HepG2 (cell line): ENCODE measurements around the gene THSD8. TPM values are rescaled to one million over a fixed set of nuclear protein-coding genes. Genes with fewer than 3 reads are reported as not detected.
A peak's percentile ranks its signal among the peaks of the same experiment; 100 is the strongest.

Experiments used
- ARID4A ChIP-seq: sonication (generic); formaldehyde crosslinking; IDR thresholded peaks from 2 replicates; pipeline ENCODE4 v1.5.0; 2020; ENCODE audit warnings: mild to moderate bottlenecking, missing genetic modification reagents, borderline replicate concordance
- ASH2L ChIP-seq: fragments of 300-600, 200-600 bp; sonication (generic); IDR thresholded peaks from 2 replicates; pipeline ENCODE4 v1.7.0; 2017; ENCODE audit warnings: low read depth, mild to moderate bottlenecking, moderate library complexity, mixed read lengths, low read length; ENCODE audit not compliant: insufficient read length
- BCL3 ChIP-seq: sonication (generic); formaldehyde crosslinking; IDR thresholded peaks from 2 replicates; pipeline ENCODE4 v1.5.1; 2020; ENCODE audit warnings: mild to moderate bottlenecking, missing genetic modification reagents, moderate library complexity
- CENPT ChIP-seq: sonication (generic); formaldehyde crosslinking; IDR thresholded peaks from 2 replicates; pipeline ENCODE4 v1.8.0; 2022; ENCODE audit warnings: low read depth, mild to moderate bottlenecking, moderate library complexity, missing genetic modification reagents
- ETS1 ChIP-seq: sonication (generic); formaldehyde crosslinking; IDR thresholded peaks from 2 replicates; pipeline ENCODE4 v1.4.0; 2020; ENCODE audit warnings: missing genetic modification reagents
- EZH2 ChIP-seq: conservative IDR thresholded peaks from 2 replicates; pipeline ENCODE4 v1.6.1; 2012; ENCODE audit warnings: mild to moderate bottlenecking, low read depth, low read length, moderate library complexity
- HBP1 ChIP-seq: IDR thresholded peaks from 2 replicates; pipeline ENCODE4 v1.6.1; 2016; ENCODE audit warnings: low read depth, control low read depth
- NFE2 ChIP-seq: sonication (generic); formaldehyde crosslinking; IDR thresholded peaks from 2 replicates; pipeline ENCODE4 v1.4.0; 2020; ENCODE audit warnings: missing genetic modification reagents
- PPARG ChIP-seq: conservative IDR thresholded peaks from 2 replicates; pipeline ENCODE4 v1.6.1; 2016; ENCODE audit warnings: missing biosample characterization, missing genetic modification reagents
- SP4 ChIP-seq: sonication (generic); formaldehyde crosslinking; IDR thresholded peaks from 2 replicates; pipeline ENCODE4 v1.8.1; 2023; ENCODE audit warnings: mild to moderate bottlenecking, missing genetic modification reagents
- ZKSCAN5 ChIP-seq: sonication (generic); formaldehyde crosslinking; IDR thresholded peaks from 2 replicates; pipeline ENCODE4 v1.5.1; 2020; ENCODE audit warnings: mild to moderate bottlenecking, missing genetic modification reagents
- ZNF709 ChIP-seq: sonication (generic); formaldehyde crosslinking; IDR thresholded peaks from 2 replicates; pipeline ENCODE4 v1.5.0; 2020; ENCODE audit warnings: mild to moderate bottlenecking, missing genetic modification reagents
- ZSCAN25 ChIP-seq: sonication (generic); formaldehyde crosslinking; IDR thresholded peaks from 2 replicates; pipeline ENCODE4 v1.8.0; 2022; ENCODE audit warnings: mild to moderate bottlenecking, missing genetic modification reagents
- ZXDC ChIP-seq: sonication (generic); formaldehyde crosslinking; IDR thresholded peaks from 2 replicates; pipeline ENCODE4 v1.5.0; 2020; ENCODE audit warnings: mild to moderate bottlenecking, missing genetic modification reagents
- polyA plus RNA-seq, 8 experiments: library from polyadenylated mRNA; depleted of rRNA in 3 of 8; stranded (reverse) in 7 of 8; unstranded in 1 of 8; fragments of >200 nt; fragmentation: Illumina TruSeq in 4 of 8; extraction: Trizol in 4 of 8; gene quantifications; 2 replicates each; pipeline versions ENCODE4 v1.2.1 to v1.2.3, GENCODE V29; 2011 to 2016; ENCODE audit warnings: low read depth in 4 of 8, missing spikeins in 1 of 8, mixed read lengths in 1 of 8; ENCODE audit not compliant: insufficient read depth in 1 of 8
- total RNA-seq, 5 experiments: library from RNA; depleted of rRNA; stranded (reverse); fragments of >200 nt; fragmentation: Illumina TruSeq; extraction: Trizol; gene quantifications; 2 replicates each; pipeline ENCODE4 v1.2.3, GENCODE V29; 2016; ENCODE audit warnings: low read depth in 1 of 5

THSD8 gene
- total and polyA plus RNA-seq, 2 of the 13 experiments (the other 11 are each of a cell fraction or from before 2014, with no cell fraction given), result 4.8 to 14.9 TPM

- TF ChIP-seq PPARG (CRISPR knock-in tag) (no peak), ARID4A (CRISPR knock-in tag) (0 out of 2 replicates have a peak, but pooled peaks have one; percentile 16), NFE2 (CRISPR knock-in tag) (no peak), ZNF709 (CRISPR knock-in tag) (no peak), BCL3 (no peak), ZKSCAN5 (CRISPR knock-in tag) (no peak), ZXDC (CRISPR knock-in tag) (0 out of 2 replicates have a peak, but pooled peaks have one; percentile 36), CENPT (CRISPR knock-in tag) (no peak), ASH2L (no peak), ETS1 (CRISPR knock-in tag) (no peak), ZSCAN25 (CRISPR knock-in tag) (peak; percentile 90; the same call in 1 of the 2 replicates), HBP1 (no peak), EZH2 (no peak), SP4 (CRISPR knock-in tag) (peak; percentile 56; the same call in 1 of the 2 replicates)
Measured at GRCh38 chr19:12838182-12838885, 36.5 kb downstream of the THSD8 start, which contains the start of gene MAST1 (continued).
